Neuron (in vitro differentiated cells): ENCODE data around the gene SPOUT1.

Experiments used
- H2AFZ ChIP-seq: one replicate; pipeline ENCODE4 v1.6.1; 2013; ENCODE audit warnings: low read depth, mild to moderate bottlenecking, inconsistent platforms, low read length, moderate library complexity
- H3K27me3 ChIP-seq: one replicate; pipeline ENCODE4 v1.6.1; 2013; ENCODE audit warnings: low read length; ENCODE audit not compliant: insufficient read depth
- H3K36me3 ChIP-seq: one replicate; pipeline ENCODE4 v1.6.1; 2013; ENCODE audit warnings: low read length; ENCODE audit not compliant: insufficient read depth
- H3K4me1 ChIP-seq: one replicate; pipeline ENCODE4 v1.6.1; 2013; ENCODE audit warnings: low read length; ENCODE audit not compliant: insufficient read depth
- H3K4me3 ChIP-seq: 2 replicates; pipeline ENCODE4 v1.5.1; 2013; ENCODE audit warnings: mild to moderate bottlenecking, low read length, moderate library complexity
- H3K9me3 ChIP-seq: one replicate; pipeline ENCODE4 v1.6.1; 2013; ENCODE audit warnings: low read length

Gene SPOUT1

GRCh38 chr9:128828267-128828666 lies 1.3 kb downstream of the SPOUT1 start:
- Histone ChIP-seq H3K36me3 (peaks cover 38% of the 10 kb centered on the region), H3K9me3 (no peaks in the 10 kb centered on the region), H3K4me3 (peak overlapping the region; percentile 78), H2AFZ (no peak overlapping the region), H3K27me3 (no peaks in the 10 kb centered on the region), H3K4me1 (peaks cover 6% of the 10 kb centered on the region)

DNA sequence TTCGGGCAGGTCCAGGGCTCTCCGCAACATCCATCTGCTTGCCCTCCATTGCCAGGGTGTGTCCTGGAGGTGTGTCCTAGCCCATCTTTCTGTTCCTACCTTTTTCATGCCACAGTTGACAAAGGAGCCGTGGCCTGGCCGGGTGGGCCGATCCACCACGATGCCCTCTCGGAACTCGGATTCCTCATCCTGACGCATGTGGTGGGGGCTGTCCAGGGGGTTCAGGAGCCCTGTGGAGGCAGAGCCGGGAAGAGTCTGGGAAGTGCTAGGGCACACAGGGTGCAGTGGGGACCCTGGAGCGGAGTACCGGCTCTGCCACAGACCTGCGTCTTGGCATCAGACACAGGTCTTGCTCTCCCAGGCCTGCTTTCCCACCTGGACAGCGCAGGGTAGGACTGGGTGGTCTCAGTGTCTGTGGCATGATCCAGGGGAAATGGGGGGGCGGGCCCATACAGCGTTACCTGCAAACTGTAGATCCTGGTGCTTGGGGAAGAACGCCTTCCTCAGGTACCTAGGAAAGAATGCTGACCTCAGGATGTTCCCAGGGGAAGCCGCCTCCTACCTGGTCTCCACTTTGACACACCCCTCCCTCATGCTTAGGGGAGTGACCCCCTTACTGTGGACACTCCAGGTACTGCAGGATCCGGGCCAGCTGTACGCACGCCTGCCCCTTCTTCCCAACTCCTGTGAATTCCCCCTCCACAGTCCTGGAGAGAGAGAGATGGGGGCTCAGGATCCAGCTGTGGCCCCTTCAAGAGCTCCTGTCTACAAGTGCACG lies 3.5 kb downstream of the SPOUT1 start:
- no peaks in the 10 kb centered on the region for H3K9me3 ChIP-seq

GRCh38 chr9:128824911-128825310 lies 4.7 kb downstream of the SPOUT1 start:
- H3K27me3 ChIP-seq: no peaks in the 10 kb centered on the region
- no peak overlapping the region for H2AFZ ChIP-seq
- no peak overlapping the region for H3K4me3 ChIP-seq
- no peaks in the 10 kb centered on the region for H3K9me3 ChIP-seq
- peaks cover 6% of the 10 kb centered on the region for H3K4me1 ChIP-seq
- peaks cover 61% of the 10 kb centered on the region for H3K36me3 ChIP-seq

More for the DNA sequence above, 3.5 kb downstream of the SPOUT1 start:
- Histone ChIP-seq H3K4me3 (no peak overlapping the region), H3K4me1 (peaks cover 6% of the 10 kb centered on the region), H2AFZ (no peak overlapping the region), H3K36me3 (peaks cover 59% of the 10 kb centered on the region), H3K27me3 (no peaks in the 10 kb centered on the region)

DNA sequence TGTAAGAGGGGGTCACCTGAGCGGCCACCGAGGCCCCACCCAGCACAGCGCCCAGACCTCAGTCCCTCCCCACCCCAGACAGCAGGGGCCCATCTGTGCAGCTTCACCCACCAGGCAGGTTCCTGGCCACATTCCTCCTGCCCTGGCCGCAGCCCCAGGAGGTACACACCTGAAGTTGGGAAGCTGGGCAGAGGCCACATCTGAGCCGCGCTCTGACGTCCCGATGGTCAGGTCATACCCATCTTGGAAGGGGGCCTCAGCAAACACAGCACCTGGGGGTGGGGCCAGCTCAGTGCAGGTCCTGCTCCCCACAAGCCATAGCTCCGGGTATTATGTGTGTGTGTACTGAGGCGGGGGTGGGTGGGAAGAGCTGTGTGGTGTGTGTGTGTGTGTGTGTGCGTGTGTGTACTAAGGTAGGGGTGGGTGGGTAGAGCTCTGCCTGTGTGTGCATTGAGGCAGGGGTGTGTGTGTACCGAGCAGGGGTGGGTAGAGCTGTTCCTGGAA lies 5.6 kb downstream of the SPOUT1 start:
- Histone ChIP-seq H3K27me3 (no peaks in the 10 kb centered on the region), H3K36me3 (peaks cover 61% of the 10 kb centered on the region), H3K4me3 (no peak overlapping the region), H3K9me3 (no peaks in the 10 kb centered on the region), H3K4me1 (peaks cover 5% of the 10 kb centered on the region), H2AFZ (no peak overlapping the region)

- H3K27me3 ChIP-seq: no peaks in the 10 kb centered on the region
- H2AFZ ChIP-seq: no peak overlapping the region
- no peak overlapping the region for H3K4me3 ChIP-seq
- H3K9me3 ChIP-seq: no peaks in the 10 kb centered on the region
- H3K36me3 ChIP-seq: peaks cover 61% of the 10 kb centered on the region
- no peaks in the 10 kb centered on the region for H3K4me1 ChIP-seq
Measured at GRCh38 chr9:128823362-128823902, 6.2 kb downstream of the SPOUT1 start.

- no peak overlapping the region for H2AFZ ChIP-seq
- H3K4me1 ChIP-seq: no peaks in the 10 kb centered on the region
- H3K27me3 ChIP-seq: no peaks in the 10 kb centered on the region
- no peaks in the 10 kb centered on the region for H3K9me3 ChIP-seq
- peaks cover 61% of the 10 kb centered on the region for H3K36me3 ChIP-seq
- no peak overlapping the region for H3K4me3 ChIP-seq
Measured at GRCh38 chr9:128822407-128823042, 7.1 kb downstream of the SPOUT1 start.

DNA sequence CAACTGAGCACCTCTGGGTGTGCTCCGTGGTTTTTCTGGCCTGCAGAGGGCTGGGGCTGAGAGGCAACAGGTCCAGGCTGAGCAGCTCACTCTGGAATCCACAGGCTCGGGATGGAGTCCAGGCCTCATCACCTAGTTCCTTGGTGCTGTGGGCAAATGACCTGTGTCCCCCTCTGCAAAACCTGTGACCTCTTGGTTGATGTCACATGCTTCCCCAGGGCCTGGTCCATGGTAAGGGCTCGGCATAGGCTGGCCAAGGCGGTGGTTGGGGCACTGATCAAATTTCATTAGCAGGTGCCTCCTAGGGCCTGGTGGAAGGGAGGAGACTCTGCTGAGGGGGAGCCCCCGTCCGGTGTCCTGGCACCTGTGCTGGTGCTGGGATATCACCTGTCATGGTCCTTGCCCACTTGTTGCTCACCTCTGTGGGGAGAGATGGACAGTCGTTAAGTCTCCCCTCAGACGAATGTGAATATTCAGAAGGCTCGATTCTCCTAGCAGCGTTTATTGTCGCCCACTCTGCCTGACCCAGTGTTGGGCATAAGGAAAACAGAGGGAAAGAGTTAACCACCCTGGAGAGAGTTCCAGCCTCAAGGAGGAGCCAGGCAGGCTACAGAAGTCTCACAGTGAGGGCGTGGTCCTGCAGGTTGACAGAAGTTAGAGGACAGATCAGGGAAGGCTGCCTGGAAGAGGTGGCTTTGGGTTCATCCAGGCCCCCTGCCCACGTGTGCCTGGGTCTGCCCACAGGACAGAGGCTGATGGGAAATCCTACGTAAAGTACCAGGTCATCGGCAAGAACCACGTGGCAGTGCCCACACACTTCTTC lies 7.8 kb downstream of the SPOUT1 start:
- no peaks in the 10 kb centered on the region for H3K9me3 ChIP-seq
- H3K4me3 ChIP-seq: no peak overlapping the region
- H3K27me3 ChIP-seq: no peaks in the 10 kb centered on the region
- H3K36me3 ChIP-seq: peaks cover 54% of the 10 kb centered on the region
- H2AFZ ChIP-seq: no peak overlapping the region
- H3K4me1 ChIP-seq: no peaks in the 10 kb centered on the region

- Histone ChIP-seq H3K27me3 (no peaks in the 10 kb centered on the region), H3K4me3 (no peak overlapping the region), H3K9me3 (no peaks in the 10 kb centered on the region), H2AFZ (no peak overlapping the region), H3K4me1 (no peaks in the 10 kb centered on the region), H3K36me3 (peaks cover 46% of the 10 kb centered on the region)
Measured at GRCh38 chr9:128820665-128821583, 8.7 kb downstream of the SPOUT1 start.

DNA sequence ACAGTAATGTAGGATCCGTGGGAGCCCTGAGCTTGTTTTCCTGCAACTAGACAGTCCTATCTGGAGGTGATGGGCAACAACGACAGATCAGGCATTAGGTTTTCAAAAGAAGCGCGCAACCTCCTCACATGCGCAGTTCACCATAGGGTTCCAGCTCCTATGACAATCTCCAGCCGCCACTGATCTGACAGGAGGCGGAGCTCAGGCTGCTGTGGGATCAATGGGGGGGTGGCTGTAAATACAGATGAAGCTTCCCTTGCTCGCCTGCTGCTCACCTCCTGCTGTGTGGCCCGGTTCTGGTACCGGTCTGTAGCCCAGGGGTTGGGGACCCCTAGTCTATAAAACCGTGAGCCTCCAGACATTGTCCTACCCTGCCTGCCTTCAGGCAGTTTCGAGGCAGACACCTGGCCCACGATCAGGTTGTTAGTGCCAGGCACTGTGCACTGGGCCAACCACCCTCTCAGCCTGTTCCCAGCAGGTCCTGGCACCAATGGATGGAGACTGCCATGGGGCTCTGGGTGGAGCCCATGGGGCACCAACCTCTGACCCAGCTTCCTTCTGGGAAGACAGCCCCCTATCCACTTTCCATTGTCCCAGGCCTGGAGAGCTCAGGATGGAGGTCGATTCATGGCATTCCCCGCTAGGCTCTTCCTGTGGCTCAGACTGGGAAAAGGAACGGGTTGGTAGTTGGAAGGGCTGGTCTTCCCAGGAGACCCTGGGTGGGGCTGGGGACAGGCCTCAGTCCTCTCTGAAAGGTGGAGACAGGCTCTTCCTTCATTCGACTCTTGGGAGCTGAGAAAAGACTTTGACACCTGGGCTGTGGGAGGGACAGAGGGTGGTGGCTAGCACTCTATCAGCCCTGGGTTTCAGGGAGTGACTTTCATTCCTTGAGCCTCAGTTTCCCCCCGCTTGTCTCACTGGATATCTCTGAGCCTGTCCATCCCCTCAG lies 9.6 kb downstream of the SPOUT1 start:
- Histone ChIP-seq H3K27me3 (no peaks in the 10 kb centered on the region), H2AFZ (no peak overlapping the region), H3K36me3 (peaks cover 38% of the 10 kb centered on the region), H3K4me1 (no peaks in the 10 kb centered on the region), H3K4me3 (no peak overlapping the region), H3K9me3 (no peaks in the 10 kb centered on the region)

DNA sequence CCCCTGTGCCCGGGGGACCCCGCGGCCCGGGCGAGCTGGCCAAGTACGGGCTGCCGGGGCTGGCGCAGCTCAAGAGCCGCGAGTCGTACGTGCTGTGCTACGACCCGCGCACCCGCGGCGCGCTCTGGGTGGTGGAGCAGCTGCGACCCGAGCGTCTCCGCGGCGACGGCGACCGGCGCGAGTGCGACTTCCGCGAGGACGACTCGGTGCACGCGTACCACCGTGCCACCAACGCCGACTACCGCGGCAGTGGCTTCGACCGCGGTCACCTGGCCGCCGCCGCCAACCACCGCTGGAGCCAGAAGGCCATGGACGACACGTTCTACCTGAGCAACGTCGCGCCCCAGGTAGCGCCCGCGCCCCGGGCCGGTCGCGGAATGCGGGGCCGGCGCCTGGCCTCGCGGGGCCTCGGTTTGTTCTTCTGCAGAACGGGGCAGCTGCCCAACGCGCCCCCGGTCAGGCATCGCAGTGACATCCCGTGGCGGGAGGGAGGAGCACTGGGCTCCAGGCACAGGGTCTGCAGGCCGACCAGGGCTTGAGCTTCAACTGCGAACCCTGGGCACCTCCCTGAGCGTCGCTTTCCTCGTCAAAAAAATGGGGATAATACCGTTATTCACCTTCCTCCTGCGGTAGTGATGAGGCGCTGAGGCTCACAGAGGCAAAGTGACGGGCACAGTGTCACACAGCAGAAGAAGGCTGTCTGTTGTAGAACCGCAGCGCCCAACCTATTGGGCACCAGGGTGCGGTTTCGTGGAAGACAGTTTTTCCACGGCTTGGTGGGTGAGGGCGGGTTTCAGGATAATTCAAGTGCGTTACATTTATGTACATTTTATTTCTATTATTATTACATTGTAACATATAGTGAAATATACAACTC lies 10.5 kb downstream of the SPOUT1 start:
- no peaks in the 10 kb centered on the region for H3K27me3 ChIP-seq
- peaks cover 29% of the 10 kb centered on the region for H3K36me3 ChIP-seq
- no peaks in the 10 kb centered on the region for H3K9me3 ChIP-seq
- H2AFZ ChIP-seq: no peak overlapping the region
- no peaks in the 10 kb centered on the region for H3K4me1 ChIP-seq
- peak overlapping the region; percentile 45 for H3K4me3 ChIP-seq
